Testis (tissue), 3 donors: Measurements from ENCODE around the gene TRPM2. TPM values are rescaled to one million over a fixed set of nuclear protein-coding genes. Genes with fewer than 3 reads are reported as not detected.

Experiments
- DNase-seq: peaks from one replicate; pipeline ENCODE4 v3.0.0-alpha.2; 2019
- H3K27ac ChIP-seq, 2 donors: fragments of 200-600 bp; sonication (generic); one replicate each; pipeline ENCODE4 v1.5.1; 2019
- H3K27me3 ChIP-seq: fragments of 200-600 bp; sonication (generic); one replicate; pipeline ENCODE4 v1.5.1; 2019
- H3K36me3 ChIP-seq: fragments of 200-600 bp; sonication (generic); one replicate; pipeline ENCODE4 v1.5.1; 2017; ENCODE audit warnings: low read depth; ENCODE audit errors: missing control alignments
- H3K4me1 ChIP-seq: fragments of 200-600 bp; sonication (generic); one replicate; pipeline ENCODE4 v1.5.1; 2019
- H3K4me3 ChIP-seq, 2 donors: fragments of 200-600 bp; sonication (generic); one replicate each; pipeline ENCODE4 v1.5.1; 2017 to 2019
- H3K9me3 ChIP-seq: fragments of 200-600 bp; sonication (generic); one replicate; pipeline ENCODE4 v1.5.1; 2017
- CTCF ChIP-seq, 3 experiments: fragments of 450-650 bp in 2 of 3; fragments of 200-600 bp in 1 of 3; sonication (generic) in 1 of 3; IDR thresholded peaks; one replicate each; pipeline ENCODE4 v1.5.1; 2016 to 2019; ENCODE audit warnings: antibody characterized with exemption in 3 of 3, mild to moderate bottlenecking in 2 of 3, moderate library complexity in 1 of 3
- POLR2A ChIP-seq: fragments of 450-650 bp; IDR thresholded peaks from one replicate; pipeline ENCODE4 v1.6.1; 2017; ENCODE audit warnings: antibody characterized with exemption, mild to moderate bottlenecking, moderate library complexity
- WGBS, 2 donors: methylation state at CpG; one replicate each; pipeline ENCODE4 v1.1.5; 2018; 5-methylcytosine and 5-hydroxymethylcytosine counted together
- intact Hi-C: fragments of 100-400 bp; cut with DNase I; formaldehyde crosslinking; loops from one replicate; pipeline ENCODE4 v1.15.1; 2023; ENCODE audit warnings: low total_unique reads
- polyA plus RNA-seq: library from polyadenylated mRNA; stranded (reverse); fragments of 350-450 nt; fragmentation: Illumina TruSeq; extraction: RNeasy Lipid Tissue Mini Kit (QIAGEN cat#74804); gene quantifications from one replicate; pipeline ENCODE4 v1.2.3, GENCODE V29; 2014; ENCODE audit warnings: low read depth, low replicate concordance; ENCODE audit not compliant: insufficient read depth
- total RNA-seq, 2 donors: library from RNA; depleted of rRNA; stranded (reverse); fragments of >200 nt; gene quantifications; one replicate each; pipeline ENCODE4 v1.2.3, GENCODE V29; 2016

TRPM2 gene
- total and polyA plus RNA-seq, 3 donors from 2014 or later, result 3.0 to 4.9 (median 3.9) TPM

- Histone ChIP-seq H3K27me3 (no peaks in the 10 kb centered on the region), H3K4me3 (peak overlapping the region in 1 of 2 donors; percentile 2), H3K27ac (no peak overlapping the region), H3K9me3 (no peaks in the 10 kb centered on the region), H3K36me3 (no peaks in the 10 kb centered on the region), H3K4me1 (no peaks in the 10 kb centered on the region)
- intact Hi-C loops, result no loop called here
- no peak for TF ChIP-seq CTCF (IDR thresholded peaks at IDR 0.05)
- no peak for TF ChIP-seq POLR2A
- DNase-seq, result no peak
- 0 to 7% methylated on average over 4 to 94 of the region's 113 CpGs for WGBS, 2 donors
Observed at GRCh38 chr21:44349847-44350772, 3.3 kb upstream of the TRPM2 start.

DNA sequence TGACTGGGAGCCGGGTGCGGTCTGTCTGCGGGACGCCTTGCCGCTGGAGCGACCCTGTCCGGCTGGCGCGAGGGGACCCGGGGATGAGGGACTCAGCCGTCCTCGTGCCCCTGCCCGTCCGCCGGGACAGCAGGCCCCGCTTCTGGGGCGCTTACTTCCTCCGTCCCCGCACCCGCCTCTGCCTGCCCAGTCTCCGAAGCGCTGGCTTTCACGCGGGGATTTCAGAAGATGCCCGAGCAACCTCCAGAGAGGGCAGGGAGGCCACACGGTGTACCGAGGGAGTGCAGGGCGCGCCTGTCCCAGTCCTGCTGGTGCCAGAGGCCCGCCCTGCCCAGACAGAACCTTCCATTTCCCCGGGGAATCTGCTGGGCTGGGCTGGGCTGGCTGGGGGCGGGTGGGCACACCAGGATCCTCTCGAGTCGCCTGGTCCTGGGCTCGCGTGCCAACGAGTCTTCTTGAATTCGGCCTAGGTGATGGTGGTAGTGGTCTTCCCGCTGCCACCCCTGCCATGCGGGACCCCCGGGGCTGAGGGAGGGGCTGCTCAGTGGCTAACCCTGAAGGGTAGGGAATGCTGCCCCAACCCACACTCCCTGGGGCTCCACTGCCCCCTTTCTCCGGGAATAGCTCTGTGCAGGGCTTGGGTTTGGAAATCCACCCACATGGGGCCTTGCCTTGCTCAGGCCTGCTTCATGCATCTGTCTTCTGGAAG is 2.5 kb upstream of the TRPM2 start:
- no peak for TF ChIP-seq CTCF (IDR thresholded peaks at IDR 0.05)
- TF ChIP-seq POLR2A, result no peak
- no peaks in the 10 kb centered on the region for H3K27me3 ChIP-seq
- intact Hi-C loops, result no loop called here
- 18 to 34% methylated on average over 15 to 39 of the region's 42 CpGs for WGBS, 2 donors
- H3K27ac ChIP-seq, result no peak overlapping the region
- no peak for DNase-seq
- no peaks in the 10 kb centered on the region for H3K4me1 ChIP-seq
- no peak overlapping the region for H3K4me3 ChIP-seq
- no peaks in the 10 kb centered on the region for H3K36me3 ChIP-seq
- no peaks in the 10 kb centered on the region for H3K9me3 ChIP-seq

DNA sequence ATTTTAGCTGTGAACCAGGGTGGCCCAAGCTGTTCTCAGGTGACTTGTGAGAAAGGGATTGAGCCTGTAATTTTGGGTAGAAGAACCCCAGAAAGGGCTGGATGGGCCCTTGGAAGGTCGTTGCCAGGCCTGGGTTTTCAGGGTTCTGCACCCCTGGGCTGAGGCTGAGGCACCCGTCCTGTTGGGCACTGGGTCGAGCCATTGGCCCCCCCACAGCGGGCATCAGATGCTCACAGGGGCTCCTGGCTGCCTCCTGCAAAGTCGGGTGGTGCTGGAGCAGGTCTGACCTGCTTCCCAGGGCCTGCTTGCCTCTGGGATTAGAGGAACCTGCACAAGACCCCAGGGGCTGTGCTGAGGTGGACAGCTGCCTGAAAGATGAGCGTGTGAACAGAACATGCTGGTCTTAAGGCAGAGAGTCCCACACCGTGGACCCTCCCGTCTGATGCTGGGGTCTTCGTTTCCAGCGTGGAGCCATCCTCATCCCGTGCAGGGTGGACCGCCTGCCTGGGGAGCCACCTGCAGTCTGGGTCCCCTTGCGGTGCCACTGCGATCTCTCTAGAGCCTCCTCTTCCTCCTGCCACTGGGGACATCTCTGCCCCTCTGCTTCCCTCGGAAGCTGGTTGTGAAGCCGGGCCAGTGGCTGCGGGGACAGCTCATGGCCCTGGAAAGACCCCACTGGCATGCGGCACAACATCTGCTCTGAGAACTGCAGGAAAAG is 1.7 kb upstream of the TRPM2 start:
- no peaks in the 10 kb centered on the region for H3K36me3 ChIP-seq
- TF ChIP-seq POLR2A (no peak), CTCF (IDR thresholded peaks at IDR 0.05) (no peak)
- H3K27ac ChIP-seq, result no peak overlapping the region
- intact Hi-C loops, result no loop called here
- no peaks in the 10 kb centered on the region for H3K9me3 ChIP-seq
- no peaks in the 10 kb centered on the region for H3K4me1 ChIP-seq
- 87 to 96% methylated on average over 13 to 18 of the region's 18 CpGs for WGBS, 2 donors
- no peak for DNase-seq
- H3K27me3 ChIP-seq, result no peaks in the 10 kb centered on the region
- no peak overlapping the region for H3K4me3 ChIP-seq

DNA sequence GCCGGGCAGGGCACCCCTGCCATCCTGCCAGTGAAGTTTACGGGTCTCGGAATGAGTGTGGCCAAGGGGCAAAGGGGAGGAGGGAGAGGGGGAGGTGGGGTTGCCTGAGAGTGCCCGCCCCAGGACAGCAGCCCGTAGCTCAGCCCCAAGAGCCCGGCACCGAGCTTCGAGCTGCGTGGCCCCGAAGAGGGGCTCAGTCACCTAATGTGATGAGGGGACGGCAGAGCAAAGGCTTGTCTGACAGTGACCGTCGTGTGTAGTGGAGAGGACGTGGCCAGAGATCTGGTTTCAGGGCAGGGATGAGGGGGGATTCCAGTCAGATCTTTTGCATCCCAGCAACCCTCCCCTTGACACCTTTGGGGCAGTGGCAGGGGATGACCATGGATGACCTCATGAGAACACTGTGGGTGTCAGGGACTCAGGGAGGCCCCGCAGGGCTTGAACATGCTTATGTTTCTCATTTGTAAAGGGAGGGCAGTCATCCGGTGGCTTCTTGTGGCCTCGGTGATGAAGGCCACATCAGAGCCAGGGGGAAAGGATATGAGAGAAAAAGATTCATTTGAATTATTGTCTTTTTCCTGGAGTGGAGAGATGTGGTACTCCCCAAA is 1.1 kb upstream of the TRPM2 start:
- H3K36me3 ChIP-seq, result no peaks in the 10 kb centered on the region
- H3K4me3 ChIP-seq, result no peak overlapping the region
- H3K27me3 ChIP-seq, result no peaks in the 10 kb centered on the region
- intact Hi-C loops, result no loop called here
- 86 to 88% methylated on average over 16 to 17 of the region's 17 CpGs for WGBS, 2 donors
- no peaks in the 10 kb centered on the region for H3K9me3 ChIP-seq
- no peak for DNase-seq
- no peaks in the 10 kb centered on the region for H3K4me1 ChIP-seq
- no peak overlapping the region for H3K27ac ChIP-seq
- TF ChIP-seq CTCF (IDR thresholded peaks at IDR 0.05) (no peak), POLR2A (no peak)
